GM21717 (cell line): ENCODE data around the gene PPP1CA.

ENCODE experiments used
- ATAC-seq: cut with Tn5 transposase; IDR thresholded peaks from one replicate; pipeline ENCODE4 v1.9.1; 2021; ENCODE audit warnings: mild to moderate bottlenecking, moderate library complexity; ENCODE audit not compliant: unreplicated experiment

PPP1CA gene

DNA sequence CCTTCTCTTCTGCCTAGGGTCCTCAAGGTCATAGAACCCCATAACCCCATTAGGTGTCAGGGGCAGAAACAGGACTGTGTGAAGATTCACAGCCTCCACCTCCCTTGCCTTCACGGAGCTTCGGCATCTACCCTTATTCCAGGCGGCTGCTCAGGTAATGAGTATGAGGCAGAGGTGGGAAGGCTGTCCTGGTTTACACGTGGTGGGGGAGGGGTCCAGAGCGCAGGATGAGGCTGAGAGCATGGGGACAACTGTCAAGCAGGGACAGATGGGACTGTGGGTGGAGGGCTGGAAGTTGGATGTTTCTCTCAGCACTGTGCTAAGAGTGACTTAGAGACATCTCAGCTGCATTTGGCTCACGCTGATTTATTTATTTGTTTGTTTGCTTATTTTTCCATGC is 14.1 kb downstream of the PPP1CA start:
- ATAC-seq, result no peak

DNA sequence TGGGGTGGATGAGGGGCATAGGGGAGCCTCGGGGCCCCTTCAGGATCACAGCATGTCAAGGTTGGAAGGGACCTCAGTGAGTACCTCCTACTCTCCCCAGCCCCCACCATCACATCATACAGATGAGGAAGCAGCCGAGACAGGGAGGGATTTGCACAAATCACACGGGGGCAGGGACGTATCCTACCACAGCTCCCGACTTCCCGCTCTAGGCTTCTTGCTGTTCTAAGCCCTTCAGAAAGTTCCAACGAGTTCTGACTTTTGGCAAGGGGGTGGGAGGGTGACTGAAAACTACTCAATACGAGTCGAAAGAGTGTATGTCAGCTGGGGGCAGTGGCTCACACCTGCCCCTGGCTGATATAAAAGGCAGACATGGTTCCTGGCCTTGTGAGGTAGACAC is 14.6 kb downstream of the PPP1CA start:
- no peak for ATAC-seq

DNA sequence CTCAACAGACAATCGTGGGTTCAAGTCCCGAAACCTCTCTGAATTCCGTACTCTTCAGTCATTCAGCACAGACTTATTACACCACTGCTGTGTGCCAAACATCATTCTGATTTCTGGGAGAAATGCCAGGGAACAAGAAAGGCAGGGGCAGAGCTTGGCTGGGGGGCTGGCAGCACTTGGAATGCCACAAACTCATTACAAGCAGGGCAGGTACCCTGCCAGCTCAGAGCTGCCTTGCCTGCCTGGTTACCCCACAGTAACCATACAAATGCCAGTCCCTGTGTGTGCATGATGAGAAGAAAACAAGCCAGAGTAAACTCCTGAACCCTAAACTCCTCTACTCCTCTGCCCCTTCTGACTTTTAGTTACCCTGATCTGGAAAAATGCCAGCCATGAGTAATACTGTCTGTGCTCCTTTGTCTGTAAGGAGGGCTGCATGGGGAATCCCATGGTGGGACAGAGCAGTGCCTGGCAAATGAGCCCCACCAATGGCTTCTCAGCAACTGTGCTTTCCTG is 16.7 kb downstream of the PPP1CA start:
- no peak for ATAC-seq

- ATAC-seq, result no peak
Observed at GRCh38 chr11:67382276-67383136, 19.2 kb downstream of the PPP1CA start.

GRCh38 chr11:67381244-67381972 is 20.2 kb downstream of the PPP1CA start:
- no peak for ATAC-seq

DNA sequence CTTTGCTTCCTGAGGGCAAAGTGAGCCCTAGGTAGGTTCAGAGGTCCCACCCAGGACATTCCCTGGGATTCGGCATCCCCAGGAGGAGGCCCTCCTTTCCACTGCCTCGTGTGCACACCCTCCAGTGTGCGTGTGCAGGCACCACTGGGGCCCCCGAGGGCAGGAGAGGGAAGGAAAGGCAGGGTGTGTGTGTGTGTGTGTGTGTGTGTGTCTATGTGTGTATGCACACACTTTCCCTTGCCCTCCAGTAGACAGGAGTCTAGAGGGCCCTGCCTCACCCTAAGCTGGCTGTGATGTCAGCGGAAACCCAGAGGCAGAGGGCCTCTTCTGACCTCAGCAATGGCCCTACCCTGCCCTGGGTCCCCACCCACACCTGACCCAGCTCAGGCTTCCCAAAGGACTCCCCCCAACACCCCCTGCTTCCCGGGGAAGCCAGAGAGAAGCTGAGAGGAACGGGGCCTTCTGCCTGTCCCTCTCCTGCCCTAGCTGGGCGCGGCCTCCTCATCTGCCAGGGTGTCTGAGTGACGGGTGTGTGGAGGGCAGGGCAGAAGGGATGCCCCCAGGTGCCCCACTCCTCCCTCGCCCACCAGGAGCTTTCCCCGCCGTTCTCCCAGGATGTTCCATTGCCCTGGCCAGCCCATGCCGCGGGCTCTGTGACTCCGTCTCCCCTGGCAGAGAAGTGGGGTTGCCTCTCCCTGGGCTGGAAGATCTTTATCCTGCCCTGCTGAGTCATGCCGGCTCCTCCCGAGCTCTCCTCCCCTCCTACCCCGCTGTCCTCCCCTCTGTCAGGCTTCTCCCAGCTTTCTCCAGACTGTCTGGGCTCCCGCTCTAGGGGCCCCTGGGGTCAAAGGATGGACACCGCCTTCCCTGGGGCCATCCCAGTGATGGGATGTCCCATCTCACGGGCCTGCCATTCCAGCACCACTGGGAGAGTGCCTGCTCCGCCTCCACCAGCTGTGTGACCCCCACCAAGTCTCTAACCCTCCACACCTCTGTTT is 22.3 kb downstream of the PPP1CA start:
- no peak for ATAC-seq

- no peak for ATAC-seq
Observed at GRCh38 chr11:67378544-67378943, 23.1 kb downstream of the PPP1CA start.

DNA sequence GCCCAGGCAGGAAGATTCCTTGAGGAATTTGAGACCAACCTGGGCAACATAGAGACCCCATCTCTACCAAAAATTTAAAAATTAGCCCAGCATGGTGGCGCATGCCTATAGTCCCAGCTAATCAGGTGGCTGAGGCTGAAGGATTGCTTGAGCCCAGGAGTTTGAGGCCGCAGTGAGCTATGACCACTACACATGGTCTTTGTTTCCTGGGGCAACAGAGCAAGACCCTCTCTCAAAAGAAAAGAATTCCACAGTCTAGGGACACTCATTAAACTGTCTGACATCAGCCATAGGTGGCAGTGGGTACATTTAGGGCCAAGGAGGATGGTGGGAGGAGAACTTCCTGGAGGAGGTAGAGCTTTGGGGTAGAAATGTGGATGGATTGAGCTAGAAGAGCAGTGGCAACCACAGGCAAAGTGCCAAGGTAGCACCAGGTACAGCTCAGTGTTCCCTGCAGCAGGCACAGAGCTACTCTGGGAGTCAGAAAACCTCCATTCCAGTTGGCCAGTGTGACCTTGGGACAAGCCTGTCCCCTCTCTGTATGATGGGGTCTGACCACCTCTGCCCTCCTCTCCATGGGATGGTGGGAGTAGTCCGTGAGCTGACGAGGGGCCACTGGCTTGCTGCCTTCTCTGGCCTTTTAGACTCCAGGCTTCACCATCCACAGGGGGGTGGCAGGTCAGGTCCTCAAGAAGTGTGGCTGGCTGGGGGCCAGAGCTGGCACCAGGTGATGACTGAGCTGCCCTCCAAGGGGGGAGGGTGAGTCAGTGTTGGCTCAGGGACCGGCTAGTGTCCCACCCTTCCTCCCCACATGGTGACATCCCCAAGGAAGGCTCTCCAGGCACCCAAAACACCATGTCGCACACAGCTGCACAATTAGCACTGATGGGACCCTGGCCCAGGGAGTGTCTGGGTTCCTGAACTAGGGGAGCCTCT is 24.5 kb downstream of the PPP1CA start:
- no peak for ATAC-seq

DNA sequence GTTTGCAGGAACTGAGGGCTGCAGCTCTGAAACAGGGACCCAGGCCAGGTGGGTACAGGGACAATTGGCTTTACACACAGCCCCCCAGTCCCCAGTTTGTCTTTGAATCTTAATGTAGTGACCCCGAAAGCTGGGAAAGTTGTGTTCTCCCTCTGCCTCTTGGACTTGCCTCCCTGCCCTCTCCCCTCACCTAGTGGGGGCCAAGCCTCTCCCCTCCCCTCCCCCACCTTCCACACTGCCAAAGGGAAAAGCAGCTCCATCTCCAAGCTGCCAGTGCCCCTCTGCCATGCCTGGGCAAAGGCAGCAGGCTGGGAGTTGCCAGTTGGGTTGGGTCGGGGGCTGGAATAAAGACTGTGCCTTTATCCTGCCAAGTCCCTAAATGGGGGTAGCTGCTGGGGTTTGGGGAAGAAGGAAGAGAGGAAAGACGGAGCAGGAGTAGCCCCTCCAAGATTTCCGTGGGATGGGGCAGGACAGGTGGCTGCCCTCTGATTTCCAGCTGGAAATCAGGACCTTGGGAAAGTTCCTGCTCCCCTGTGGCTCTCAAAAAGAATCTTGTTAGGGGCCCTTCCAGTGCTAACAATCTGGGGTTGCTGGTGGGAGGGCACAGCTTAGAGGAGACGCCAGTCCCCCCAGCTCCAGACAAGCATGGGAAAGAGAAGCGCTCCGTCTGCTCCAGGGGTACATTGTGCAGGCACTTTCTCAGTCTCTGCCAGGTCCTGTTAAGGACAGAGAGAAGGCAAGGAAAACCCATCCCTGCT is 25.4 kb downstream of the PPP1CA start:
- no peak for ATAC-seq

DNA sequence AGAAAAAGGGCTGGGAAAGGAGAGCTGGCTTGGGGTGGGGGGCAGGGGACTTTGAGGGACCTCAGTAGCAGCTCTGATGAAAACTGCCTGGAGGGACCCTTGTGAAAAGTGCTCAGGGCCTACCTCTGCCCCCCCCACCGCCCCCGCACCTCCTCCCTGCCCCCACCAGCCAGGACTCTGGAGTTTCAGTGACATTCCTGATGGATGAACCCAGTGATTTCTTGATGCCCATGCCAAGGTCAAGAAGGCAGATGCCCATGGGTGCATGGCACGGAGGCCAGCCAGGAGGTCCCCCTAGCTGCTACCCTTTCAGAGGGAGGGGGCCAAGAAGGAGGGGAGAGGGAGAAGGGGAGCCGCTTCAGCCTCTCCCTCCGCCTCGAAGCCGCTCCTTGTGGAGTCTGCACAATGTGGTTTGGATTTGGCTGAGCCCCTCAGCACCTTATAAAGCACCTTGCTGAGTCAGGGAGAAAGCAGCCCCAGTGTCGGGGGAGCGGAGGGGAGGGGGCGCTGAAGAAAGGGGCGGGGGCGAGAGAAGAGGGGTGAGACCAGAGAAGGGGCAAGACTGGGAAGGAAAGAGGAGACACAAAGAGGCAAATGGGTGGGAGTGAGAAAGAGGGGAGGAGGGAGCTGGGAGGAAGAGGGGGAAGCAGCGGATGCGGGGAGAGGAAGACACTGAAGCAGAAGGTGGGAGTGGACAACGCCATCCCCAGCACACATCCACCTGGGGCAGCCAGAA is 26.2 kb downstream of the PPP1CA start:
- ATAC-seq, result no peak

DNA sequence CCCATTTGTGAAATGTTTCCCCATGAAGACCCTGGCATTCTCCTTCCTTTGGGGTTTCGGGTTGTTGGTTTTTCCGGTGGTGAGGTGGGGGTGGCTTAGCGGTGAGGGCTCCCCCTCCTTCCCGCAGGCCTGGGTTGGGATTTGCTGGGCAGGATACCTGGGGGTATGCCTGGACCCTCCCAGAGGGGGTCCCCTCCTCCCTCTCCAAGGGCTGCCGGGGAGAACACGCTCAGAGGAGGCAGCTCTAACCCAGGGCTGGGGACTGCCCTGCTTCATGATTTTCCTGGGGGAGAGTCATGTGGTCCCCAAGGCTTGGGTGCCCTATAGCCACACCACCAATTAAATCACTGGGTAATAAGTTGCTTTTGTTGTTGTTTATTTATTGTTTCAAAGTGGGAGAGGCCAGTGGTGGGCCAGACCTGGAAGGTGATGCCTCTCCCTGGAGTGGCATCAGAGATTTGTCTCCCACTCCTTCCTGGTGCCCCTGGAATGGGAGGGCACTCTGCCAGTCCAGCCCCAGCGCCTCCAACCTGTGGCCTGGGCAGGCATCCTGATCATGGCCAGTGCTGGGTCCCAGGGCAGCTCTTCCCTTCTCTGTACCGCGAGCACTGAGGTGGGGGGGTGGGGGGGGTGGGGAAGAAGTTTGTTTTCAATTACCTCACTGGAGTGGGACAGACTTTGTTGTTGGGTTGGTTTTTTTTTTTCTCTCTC is 26.9 kb downstream of the PPP1CA start:
- no peak for ATAC-seq

GRCh38 chr11:67373648-67374570 is 27.7 kb downstream of the PPP1CA start:
- ATAC-seq, result no peak

- ATAC-seq, result no peak
Observed at GRCh38 chr11:67372993-67373647, 28.5 kb downstream of the PPP1CA start, which contains the start of gene CLCF1. Gene CLCF1, minus strand, starts transcription at chr11:67373598. Its CDS starts 59 bp downstream, at chr11:67373539.

- no peak for ATAC-seq
Observed at GRCh38 chr11:67372321-67372992, 29.2 kb downstream of the PPP1CA start.

DNA sequence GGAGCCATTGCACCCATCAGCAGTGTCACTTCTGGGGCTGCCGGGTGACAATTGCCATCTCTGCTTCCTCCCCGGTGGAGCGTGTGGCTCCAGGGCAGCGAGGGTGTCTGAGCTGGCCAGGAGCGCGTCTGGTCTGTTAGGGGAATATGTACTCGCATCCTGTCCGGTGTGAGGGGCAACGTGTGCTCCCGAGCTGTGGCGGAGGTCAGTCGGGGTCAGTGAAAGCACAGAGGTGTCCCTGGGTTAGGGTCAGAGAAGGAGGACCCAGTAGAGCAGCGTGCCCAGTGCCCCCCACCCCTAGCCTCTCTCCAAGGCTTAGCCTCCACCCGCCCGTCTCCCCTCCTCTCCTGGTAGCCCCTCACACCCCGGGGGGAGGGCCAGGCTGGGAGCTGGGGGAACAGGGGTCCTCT is 29.7 kb downstream of the PPP1CA start:
- ATAC-seq, result no peak
